Measurements from ENCODE around the gene GAGE12H.
"Not testable (repeated sequence)": the region's sequence is repeated elsewhere in the genome, so short reads cannot be mapped to it uniquely, and the experiment has no call there.

Gene GAGE12H

GRCh38 chrX:49579649-49580048 lies at the start of gene GAGE12H:
Gene GAGE12H (plus strand): TSS chrX:49579949. CDS start chrX:49581104, 1,155 bp downstream.
- not testable (repeated sequence) for H3K4me3 ChIP-seq (ENCODE audit: low read depth, low read length); DNase-seq (ENCODE audit: low read depth)

DNA sequence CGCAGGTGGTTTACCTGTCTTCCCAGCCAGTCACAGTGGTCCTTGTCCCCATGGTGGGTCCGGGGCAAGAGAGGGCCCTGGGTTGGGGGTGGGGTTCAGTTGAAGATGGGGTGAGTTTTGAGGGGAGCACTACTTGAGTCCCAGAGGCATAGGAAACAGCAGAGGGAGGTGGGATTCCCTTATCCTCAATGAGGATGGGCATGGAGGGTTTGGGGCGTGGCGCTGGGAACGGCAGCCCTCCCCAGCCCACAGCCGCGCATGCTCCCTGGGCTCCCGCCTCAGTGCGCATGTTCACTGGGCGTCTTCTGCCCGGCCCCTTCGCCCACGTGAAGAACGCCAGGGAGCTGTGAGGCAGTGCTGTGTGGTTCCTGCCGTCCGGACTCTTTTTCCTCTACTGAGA lies 47.9 kb upstream of the GAGE12H start, which contains the start of gene GAGE12C:
Gene GAGE12C, plus strand, starts transcription at position 301 of the 400 bp plus-strand sequence. CDS start 1,155 bp downstream, outside the sequence.
- H3K4me3 ChIP-seq (ENCODE audit: low read depth, low read length); DNase-seq (ENCODE audit: low read depth): not testable (repeated sequence)

DNA sequence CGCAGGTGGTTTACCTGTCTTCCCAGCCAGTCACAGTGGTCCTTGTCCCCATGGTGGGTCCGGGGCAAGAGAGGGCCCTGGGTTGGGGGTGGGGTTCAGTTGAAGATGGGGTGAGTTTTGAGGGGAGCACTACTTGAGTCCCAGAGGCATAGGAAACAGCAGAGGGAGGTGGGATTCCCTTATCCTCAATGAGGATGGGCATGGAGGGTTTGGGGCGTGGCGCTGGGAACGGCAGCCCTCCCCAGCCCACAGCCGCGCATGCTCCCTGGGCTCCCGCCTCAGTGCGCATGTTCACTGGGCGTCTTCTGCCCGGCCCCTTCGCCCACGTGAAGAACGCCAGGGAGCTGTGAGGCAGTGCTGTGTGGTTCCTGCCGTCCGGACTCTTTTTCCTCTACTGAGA lies 38.3 kb upstream of the GAGE12H start, which contains the start of gene GAGE12D:
Gene GAGE12D, plus strand, starts transcription at position 301 of the 400 bp plus-strand sequence. CDS start 1,155 bp downstream, outside the sequence.
- DNase-seq (ENCODE audit: low read depth); H3K4me3 ChIP-seq (ENCODE audit: low read depth, low read length): not testable (repeated sequence)

GRCh38 chrX:49550989-49551388 lies 28.8 kb upstream of the GAGE12H start, which contains the start of gene GAGE12E:
Gene GAGE12E (plus strand): TSS chrX:49551289. CDS start chrX:49552444, 1,155 bp downstream.
- H3K4me3 ChIP-seq (ENCODE audit: low read depth, low read length); DNase-seq (ENCODE audit: low read depth): not testable (repeated sequence)

DNA sequence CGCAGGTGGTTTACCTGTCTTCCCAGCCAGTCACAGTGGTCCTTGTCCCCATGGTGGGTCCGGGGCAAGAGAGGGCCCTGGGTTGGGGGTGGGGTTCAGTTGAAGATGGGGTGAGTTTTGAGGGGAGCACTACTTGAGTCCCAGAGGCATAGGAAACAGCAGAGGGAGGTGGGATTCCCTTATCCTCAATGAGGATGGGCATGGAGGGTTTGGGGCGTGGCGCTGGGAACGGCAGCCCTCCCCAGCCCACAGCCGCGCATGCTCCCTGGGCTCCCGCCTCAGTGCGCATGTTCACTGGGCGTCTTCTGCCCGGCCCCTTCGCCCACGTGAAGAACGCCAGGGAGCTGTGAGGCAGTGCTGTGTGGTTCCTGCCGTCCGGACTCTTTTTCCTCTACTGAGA lies 19.2 kb upstream of the GAGE12H start, which contains the start of gene GAGE12F:
Gene GAGE12F, plus strand, starts transcription at position 301 of the 400 bp plus-strand sequence. CDS start 1,155 bp downstream, outside the sequence.
- H3K4me3 ChIP-seq (ENCODE audit: low read depth, low read length); DNase-seq (ENCODE audit: low read depth): not testable (repeated sequence)

GRCh38 chrX:49568728-49569127 lies 11.0 kb upstream of the GAGE12H start:
- not testable (repeated sequence) for H3K4me3 ChIP-seq (ENCODE audit: low read depth, low read length); DNase-seq (ENCODE audit: low read depth)

DNA sequence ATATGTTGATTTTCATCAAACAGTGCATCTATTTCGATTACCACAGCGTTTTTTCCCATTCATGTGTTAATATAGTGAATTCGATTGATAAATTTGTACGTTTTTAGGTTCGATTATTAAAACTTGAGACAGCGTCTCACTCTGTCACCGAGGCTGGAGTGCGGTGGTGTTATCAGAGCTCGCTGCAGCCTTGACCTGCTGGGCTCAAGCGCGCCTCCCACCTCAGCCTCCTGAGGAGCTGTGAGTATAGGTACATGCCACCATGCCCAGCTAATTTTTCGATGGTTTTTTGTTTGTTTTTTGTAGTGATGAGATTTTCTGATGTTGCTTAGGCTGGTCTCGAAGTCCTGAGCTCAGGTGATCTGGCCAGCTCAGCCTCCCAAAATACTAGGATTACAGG lies 10.6 kb upstream of the GAGE12H start:
- H3K4me3 ChIP-seq (ENCODE audit: low read depth, low read length); DNase-seq (ENCODE audit: low read depth): not testable (repeated sequence)

- DNase-seq (ENCODE audit: low read depth); H3K4me3 ChIP-seq (ENCODE audit: low read depth, low read length): not testable (repeated sequence)
Observed at GRCh38 chrX:49570100-49570499, 9.6 kb upstream of the GAGE12H start, which contains the start of gene GAGE12G. Gene GAGE12G (plus strand): TSS chrX:49570400. CDS start chrX:49571555, 1,155 bp downstream.

DNA sequence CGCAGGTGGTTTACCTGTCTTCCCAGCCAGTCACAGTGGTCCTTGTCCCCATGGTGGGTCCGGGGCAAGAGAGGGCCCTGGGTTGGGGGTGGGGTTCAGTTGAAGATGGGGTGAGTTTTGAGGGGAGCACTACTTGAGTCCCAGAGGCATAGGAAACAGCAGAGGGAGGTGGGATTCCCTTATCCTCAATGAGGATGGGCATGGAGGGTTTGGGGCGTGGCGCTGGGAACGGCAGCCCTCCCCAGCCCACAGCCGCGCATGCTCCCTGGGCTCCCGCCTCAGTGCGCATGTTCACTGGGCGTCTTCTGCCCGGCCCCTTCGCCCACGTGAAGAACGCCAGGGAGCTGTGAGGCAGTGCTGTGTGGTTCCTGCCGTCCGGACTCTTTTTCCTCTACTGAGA lies 9.4 kb downstream of the GAGE12H start, which contains the start of gene GAGE2A:
Gene GAGE2A, plus strand, starts transcription at position 301 of the 400 bp plus-strand sequence. CDS start 1,155 bp downstream, outside the sequence.
- H3K4me3 ChIP-seq (ENCODE audit: low read depth, low read length); DNase-seq (ENCODE audit: low read depth): not testable (repeated sequence)

- H3K4me3 ChIP-seq (ENCODE audit: low read depth, low read length); DNase-seq (ENCODE audit: low read depth): not testable (repeated sequence)
Observed at GRCh38 chrX:49589769-49590478, 10.2 kb downstream of the GAGE12H start.

GRCh38 chrX:49590488-49590887 lies 10.7 kb downstream of the GAGE12H start:
- not testable (repeated sequence) for DNase-seq (ENCODE audit: low read depth); H3K4me3 ChIP-seq (ENCODE audit: low read depth, low read length)

- not testable (repeated sequence) for H3K4me3 ChIP-seq (ENCODE audit: low read depth, low read length); DNase-seq (ENCODE audit: low read depth)
Observed at GRCh38 chrX:49598720-49599119, 19.0 kb downstream of the GAGE12H start, which contains the start of gene GAGE1. Gene GAGE1 (plus strand): TSS chrX:49599020. CDS start chrX:49600175, 1,155 bp downstream.

DNA sequence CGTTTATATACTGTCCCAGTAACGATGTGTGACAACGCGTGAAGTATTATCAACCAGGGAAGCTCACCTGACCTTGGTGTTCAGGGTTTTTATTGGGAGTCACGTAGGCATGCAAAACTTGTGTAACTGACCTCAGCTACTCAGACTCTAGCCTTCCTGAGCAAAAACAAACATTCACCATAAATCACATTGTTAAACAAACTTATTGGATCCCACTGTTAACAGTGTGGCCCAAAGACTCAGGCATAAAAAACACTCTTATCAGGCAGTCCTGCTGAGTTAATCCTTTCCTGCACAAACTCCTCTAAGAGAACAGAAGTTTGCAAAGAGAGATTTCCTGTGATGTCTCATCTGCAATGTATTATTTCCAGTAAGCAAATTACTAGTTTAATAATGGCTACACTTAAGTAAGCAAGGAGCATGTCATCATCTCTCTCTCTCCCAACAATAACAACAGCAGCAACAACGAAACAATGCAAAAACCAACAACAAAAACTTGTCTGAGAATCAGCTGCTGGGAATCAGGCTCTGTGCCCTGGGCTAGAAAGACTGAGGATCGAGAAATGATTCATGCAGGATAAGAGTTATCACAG lies 31.1 kb downstream of the GAGE12H start:
- TF ChIP-seq CTCF (IDR thresholded peaks at IDR 0.05; ENCODE audit: insufficient read depth, low read depth, low read length, missing control alignments) = no peak
- H3K4me3 ChIP-seq (ENCODE audit: low read depth, low read length) = no peak overlapping the region
- DNase-seq (ENCODE audit: low read depth) = no peak
